K562 (cell line): Measurements from ENCODE around the gene MAN2A1. TPM values are rescaled to one million over a fixed set of nuclear protein-coding genes. Genes with fewer than 3 reads are reported as not detected.

Source experiments
- ATAC-seq: fragments of 200-7000 bp; cut with Tn5 transposase; 3 replicates; pipeline ENCODE4 v1.9.1; 2020; ENCODE audit warnings: moderate library complexity
- BruUV-seq: library from RNA; stranded (reverse); fragments of 400-500 nt; replicated peaks from 2 replicates; lab custom pipeline; 2021; lab: Mats Ljungman, UMichigan
- CTCF ChIA-PET: fragments of 300-600 bp; formaldehyde crosslinking; extraction: SDS; loops from one replicate; lab custom pipeline; 2021; ENCODE audit warnings: low intra/inter-chr PET ratio; lab: Yijun Ruan, JAX
- POLR2A ChIA-PET: fragments of 300-600, 350-650 bp; sonication (Branson Sonifier 250); formaldehyde crosslinking; extraction: SDS; loops from one replicate; lab custom pipeline; 2021; ENCODE audit warnings: antibody characterized with exemption, inconsistent platforms; lab: Yijun Ruan, JAX
- DNase-seq, 4 experiments: peaks; one replicate each; pipeline versions ENCODE4 v3.0.0 to v3.0.0-alpha.2; 2011 to 2018; ENCODE audit warnings: low spot score in 3 of 4, mixed read lengths in 3 of 4; ENCODE audit errors: extremely low read depth in 1 of 4
- FAIRE-seq: peaks from 2 replicates; lab custom pipeline; 2011; peaks lifted over from hg19 to GRCh38; lab: Jason Lieb, UNC
- H2AFZ ChIP-seq: 2 replicates; pipeline ENCODE4 v1.6.0; 2011; ENCODE audit warnings: low read depth, low read length, control low read depth, inconsistent platforms
- H3K27ac ChIP-seq: fragments of 200-600 bp; 3 replicates; pipeline ENCODE4 v1.8.0; 2011; ENCODE audit warnings: low read depth, mild to moderate bottlenecking, control low read depth, inconsistent platforms, low read length, moderate library complexity, mixed read lengths; ENCODE audit errors: extremely low read depth
- H3K27me3 ChIP-seq, 2 experiments: fragments of 300-600 bp in 1 of 2; 2 replicates in 1 of 2; 3 replicates in 1 of 2; pipeline versions ENCODE4 v1.6.0 to v1.8.0; 2011; ENCODE audit warnings: inconsistent platforms in 2 of 2, low read length in 2 of 2, mild to moderate bottlenecking in 1 of 2, mixed read lengths in 1 of 2, moderate library complexity in 1 of 2; ENCODE audit not compliant: control insufficient read depth in 2 of 2, insufficient read depth in 2 of 2
- H3K36me3 ChIP-seq: fragments of 300-600 bp; 3 replicates; pipeline ENCODE4 v1.8.0; 2011; ENCODE audit warnings: mild to moderate bottlenecking, low read length, inconsistent platforms; ENCODE audit not compliant: control insufficient read depth, insufficient read depth
- H3K4me1 ChIP-seq, 2 experiments: fragments of 200-600 bp in 1 of 2; replicated peaks in 1 of 2; 2 replicates in 1 of 2; 3 replicates in 1 of 2; pipeline versions ENCODE4 v1.5.1 to v1.8.0; 2011; ENCODE audit warnings: inconsistent platforms in 2 of 2, low read length in 2 of 2, mild to moderate bottlenecking in 1 of 2, mixed read lengths in 1 of 2, moderate library complexity in 1 of 2; ENCODE audit not compliant: control insufficient read depth in 2 of 2, insufficient read depth in 2 of 2
- H3K4me2 ChIP-seq: 2 replicates; pipeline ENCODE4 v1.6.1; 2011; ENCODE audit warnings: low read length, control low read depth, inconsistent platforms, mixed read lengths; ENCODE audit not compliant: insufficient read depth
- H3K4me3 ChIP-seq: fragments of 200-600 bp; sonication (generic), shearing (Covaris generic); 2 replicates; pipeline ENCODE4 v1.5.1; 2016; ENCODE audit warnings: control low read depth, inconsistent platforms
- H3K79me2 ChIP-seq: fragments of 200-600 bp; 3 replicates; pipeline ENCODE4 v1.8.0; 2011; ENCODE audit warnings: low read length, inconsistent platforms; ENCODE audit not compliant: control insufficient read depth, insufficient read depth
- H3K9ac ChIP-seq, 2 experiments: 2 replicates each; pipeline versions ENCODE4 v1.6.0 to v1.6.1; 2011; ENCODE audit warnings: low read depth in 2 of 2, low read length in 2 of 2, control low read depth in 1 of 2, inconsistent platforms in 1 of 2, mild to moderate bottlenecking in 1 of 2, mixed read lengths in 1 of 2; ENCODE audit not compliant: insufficient read depth in 1 of 2
- H3K9me1 ChIP-seq: one replicate; pipeline ENCODE4 v1.6.0; 2011; ENCODE audit warnings: inconsistent platforms, mild to moderate bottlenecking, low read length, moderate library complexity; ENCODE audit not compliant: control insufficient read depth, insufficient read depth
- H3K9me3 ChIP-seq: replicated peaks from 2 replicates; pipeline ENCODE4 v1.5.1; 2011; ENCODE audit warnings: low read depth, low read length, inconsistent platforms; ENCODE audit not compliant: control insufficient read depth, insufficient read depth
- H4K20me1 ChIP-seq: replicated peaks from 2 replicates; pipeline ENCODE4 v1.6.1; 2011; ENCODE audit warnings: low read length, inconsistent platforms, mixed read lengths; ENCODE audit not compliant: control insufficient read depth, insufficient read depth
- ATF3 ChIP-seq, 2 experiments: fragments of 450-650 bp in 1 of 2; sonication (generic) in 1 of 2; formaldehyde crosslinking in 1 of 2; IDR thresholded peaks in 1 of 2; conservative IDR thresholded peaks in 1 of 2; 2 replicates each; pipeline versions ENCODE4 v1.6.1 to v1.8.1; 2016 to 2023; ENCODE audit warnings: mild to moderate bottlenecking in 2 of 2, moderate library complexity in 2 of 2, inconsistent platforms in 1 of 2, missing genetic modification reagents in 1 of 2
- CCNT2 ChIP-seq: IDR thresholded peaks from 2 replicates; pipeline ENCODE4 v1.6.1; 2011; ENCODE audit warnings: borderline replicate concordance, low read depth, mild to moderate bottlenecking, moderate library complexity, mixed read lengths, low read length; ENCODE audit not compliant: insufficient read length; ENCODE audit errors: extremely low read depth
- EZH2 ChIP-seq: IDR thresholded peaks from 2 replicates; pipeline ENCODE4 v1.6.1; 2012; ENCODE audit warnings: low read depth, mild to moderate bottlenecking, inconsistent platforms, low read length, borderline replicate concordance
- HMG20A ChIP-seq: fragments of 450-650 bp; formaldehyde crosslinking; conservative IDR thresholded peaks from 2 replicates; pipeline ENCODE4 v1.4.0; 2020; ENCODE audit warnings: mild to moderate bottlenecking, mixed read lengths
- LARP7 ChIP-seq: fragments of 450-650 bp; IDR thresholded peaks from 2 replicates; pipeline ENCODE4 v1.6.1; 2016
- OTX1 ChIP-seq: fragments of 450-650 bp; formaldehyde crosslinking; IDR thresholded peaks from 2 replicates; pipeline ENCODE4 v1.4.0; 2022; ENCODE audit warnings: mild to moderate bottlenecking
- PHB2 ChIP-seq: fragments of 450-650 bp; IDR thresholded peaks from 2 replicates; pipeline ENCODE4 v1.6.1; 2017; ENCODE audit warnings: low read depth
- PURB ChIP-seq: sonication (generic); formaldehyde crosslinking; IDR thresholded peaks from 2 replicates; pipeline ENCODE4 v1.9.0; 2021; ENCODE audit warnings: low read depth, mild to moderate bottlenecking, missing genetic modification reagents
- RBM15 ChIP-seq: fragments of 200-400 bp; formaldehyde crosslinking; IDR thresholded peaks from 2 replicates; pipeline ENCODE4 v1.6.1; 2018; ENCODE audit warnings: mild to moderate bottlenecking, low read length, moderate library complexity; ENCODE audit not compliant: insufficient read depth
- SAP30 ChIP-seq: fragments of 200-600 bp; sonication (generic); IDR thresholded peaks from 2 replicates; pipeline ENCODE4 v1.6.1; 2012; ENCODE audit warnings: borderline replicate concordance, low read depth, mild to moderate bottlenecking, moderate library complexity, low read length, control low read depth, inconsistent platforms; ENCODE audit not compliant: insufficient read depth, poor library complexity, severe bottlenecking
- TAF1 ChIP-seq: IDR thresholded peaks from 2 replicates; pipeline ENCODE4 v1.6.1; 2011; ENCODE audit warnings: mild to moderate bottlenecking, low read length, moderate library complexity; ENCODE audit not compliant: insufficient read depth, control insufficient read depth, severe bottlenecking; ENCODE audit errors: extremely low read depth
- TCFL5 ChIP-seq: fragments of 250-450 bp; sonication (Bioruptor Pico); conservative IDR thresholded peaks from 2 replicates; pipeline ENCODE4 v1.6.1; 2021; ENCODE audit warnings: mild to moderate bottlenecking, moderate library complexity, matching md5 sums
- XRCC3 ChIP-seq: fragments of 450-650 bp; IDR thresholded peaks from 2 replicates; pipeline ENCODE4 v1.6.1; 2017; ENCODE audit warnings: mild to moderate bottlenecking, moderate library complexity
- ZNF57 ChIP-seq: fragments of 450-650 bp; formaldehyde crosslinking; IDR thresholded peaks from 2 replicates; pipeline ENCODE4 v1.4.0; 2020; ENCODE audit warnings: mild to moderate bottlenecking, moderate library complexity
- ZNF639 ChIP-seq, 2 experiments: fragments of 200-800 bp in 1 of 2; sonication (Bioruptor generic) in 1 of 2; sonication (generic) in 1 of 2; formaldehyde crosslinking in 1 of 2; IDR thresholded peaks in 1 of 2; conservative IDR thresholded peaks in 1 of 2; 2 replicates each; pipeline versions ENCODE4 v1.5.0 to v1.6.1; 2016 to 2020; ENCODE audit warnings: missing compliant biosample characterization in 1 of 2, missing genetic modification characterization in 1 of 2, missing genetic modification reagents in 1 of 2
- WGBS: fragments of 100-300 bp; shearing (Covaris generic); methylation state at CpG from one replicate; pipeline ENCODE4 v1.1.6; 2016; ENCODE audit warnings: low coverage, mixed read lengths; ENCODE audit not compliant: insufficient coverage; ENCODE audit errors: missing lambda C conversion rate; 5-methylcytosine and 5-hydroxymethylcytosine counted together
- in situ Hi-C: fragments of 300-500 bp; cut with MboI; formaldehyde crosslinking; loops from 4 replicates; pipeline ENCODE4 v1.15.0; 2018; ENCODE audit warnings: inconsistent platforms, mixed read lengths
- intact Hi-C: fragments of 100-400 bp; cut with micrococcal nuclease; formaldehyde crosslinking; loops from 2 replicates; pipeline ENCODE4 v1.14.2; 2022
- polyA plus RNA-seq, 8 experiments: library from polyadenylated mRNA; depleted of rRNA in 4 of 8; stranded (reverse) in 5 of 8; unstranded in 3 of 8; fragments of >200 nt; fragmentation: Nextera tagmentation in 2 of 8; fragmentation: Illumina TruSeq in 1 of 8; extraction: Ambion mirVana in 2 of 8; extraction: Trizol in 1 of 8; gene quantifications; 2 replicates each; pipeline versions ENCODE4 v1.2.1 to v1.2.3, GENCODE V29; 2011 to 2014; ENCODE audit warnings: inconsistent platforms in 1 of 8, missing spikeins in 1 of 8
- total RNA-seq, 7 experiments: library from RNA; depleted of rRNA in 6 of 7; stranded (reverse); fragments of >200 nt in 6 of 7; fragmentation: Illumina TruSeq in 2 of 7; extraction: Trizol in 2 of 7; gene quantifications; 2 replicates each; pipeline versions ENCODE4 v1.2.1 to v1.2.3, GENCODE V29; 2011 to 2021; ENCODE audit warnings: low replicate concordance in 1 of 7
- TF ChIP-seq, protein P1 (sequence below), 2 experiments: IDR thresholded peaks in 1 of 2; conservative IDR thresholded peaks in 1 of 2; 2 replicates each; pipeline ENCODE4 v1.6.1; 2016; ENCODE audit warnings: low read depth in 2 of 2, mild to moderate bottlenecking in 1 of 2, missing compliant biosample characterization in 1 of 2, missing genetic modification characterization in 1 of 2, moderate library complexity in 1 of 2

MAN2A1 gene
- total and polyA plus RNA-seq, 9 of the 15 experiments (the other 6 are each of a cell fraction or from before 2014, with no cell fraction given): 5.2 to 32.0 (median 19.8) TPM

DNA sequence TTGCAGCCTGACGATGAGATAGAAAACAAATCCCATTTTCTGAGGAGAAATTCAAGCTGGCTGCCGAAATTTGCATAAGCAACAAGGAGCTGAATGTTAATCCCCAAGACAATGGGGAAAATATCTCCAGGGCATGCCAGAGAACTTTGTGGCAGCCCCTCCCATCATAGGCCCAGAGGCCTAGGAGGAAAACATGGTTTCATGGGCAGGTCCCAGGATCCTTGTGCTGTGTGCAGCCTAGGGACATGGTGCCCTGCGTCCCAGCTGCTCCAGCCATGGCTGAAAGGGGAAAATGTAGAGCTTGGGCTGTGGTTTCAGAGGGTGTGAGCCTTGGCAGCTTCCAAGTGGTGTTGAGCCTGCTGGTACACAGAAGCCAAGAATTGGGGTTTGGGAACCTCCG is 48.8 kb upstream of the MAN2A1 start:
- ChIA-PET POLR2A (no interaction called here), CTCF (no interaction called here)
- ATAC-seq: no peak
- Histone ChIP-seq H3K9me3 (no peaks in the 10 kb centered on the region), H3K4me3 (no peak overlapping the region), H3K9me1 (no peaks in the 10 kb centered on the region), H3K4me1 (no peaks in the 10 kb centered on the region; a peak in 2 of 5 replicates), H3K36me3 (no peaks in the 10 kb centered on the region), H3K27me3 (no peaks in the 10 kb centered on the region), H3K79me2 (no peaks in the 10 kb centered on the region), H2AFZ (no peak overlapping the region), H3K27ac (no peak overlapping the region), H3K9ac (no peak overlapping the region), H4K20me1 (no peaks in the 10 kb centered on the region), H3K4me2 (no peak overlapping the region)
- DNase-seq: no peak
- intact Hi-C loops: no loop called here
- 9% methylated on average over 4 of the region's 4 CpGs for WGBS
- no TSS peak for BruUV-seq
- no peak for TF ChIP-seq ZNF57 (CRISPR knock-in tag)
- TF ChIP-seq LARP7: no peak
- no peak for TF ChIP-seq TCFL5
- no peak for TF ChIP-seq HMG20A (CRISPR knock-in tag)
- TF ChIP-seq CCNT2: no peak
- TF ChIP-seq PURB (CRISPR knock-in tag): no peak
- no peak for TF ChIP-seq RBM15
- TF ChIP-seq TAF1: no peak
- TF ChIP-seq PHB2: no peak
- no peak for TF ChIP-seq ATF3 (IDR thresholded peaks at IDR 0.05)
- no peak for TF ChIP-seq ATF3 (CRISPR knock-in tag; conservative IDR thresholded peaks at IDR 0.05)
- no peak for TF ChIP-seq XRCC3
- TF ChIP-seq, protein P1, sequence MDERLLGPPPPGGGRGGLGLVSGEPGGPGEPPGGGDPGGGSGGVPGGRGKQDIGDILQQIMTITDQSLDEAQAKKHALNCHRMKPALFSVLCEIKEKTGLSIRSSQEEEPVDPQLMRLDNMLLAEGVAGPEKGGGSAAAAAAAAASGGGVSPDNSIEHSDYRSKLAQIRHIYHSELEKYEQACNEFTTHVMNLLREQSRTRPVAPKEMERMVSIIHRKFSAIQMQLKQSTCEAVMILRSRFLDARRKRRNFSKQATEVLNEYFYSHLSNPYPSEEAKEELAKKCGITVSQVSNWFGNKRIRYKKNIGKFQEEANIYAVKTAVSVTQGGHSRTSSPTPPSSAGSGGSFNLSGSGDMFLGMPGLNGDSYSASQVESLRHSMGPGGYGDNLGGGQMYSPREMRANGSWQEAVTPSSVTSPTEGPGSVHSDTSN (CRISPR knock-in tag; IDR thresholded peaks at IDR 0.05; ENCODE audit: low read depth): no peak
- TF ChIP-seq, protein P1 (tag; conservative IDR thresholded peaks at IDR 0.05; ENCODE audit: low read depth): no peak
- TF ChIP-seq SAP30: no peak
- no peak for TF ChIP-seq EZH2
- TF ChIP-seq OTX1 (CRISPR knock-in tag): no peak
- no peak for TF ChIP-seq ZNF639 (CRISPR knock-in tag; conservative IDR thresholded peaks at IDR 0.05 in 1 of 2, IDR thresholded peaks at IDR 0.05 in 1 of 2)
- in situ Hi-C loops: no loop called here
- FAIRE-seq: no peak
